GM12878 (cell line): ENCODE results near the gene IFNB1. TPM values are rescaled to one million over a fixed set of nuclear protein-coding genes. Genes with fewer than 3 reads are reported as not detected.

Experiments used
- BACH1 ChIP-seq: fragments of 450-650 bp; IDR thresholded peaks from 2 replicates; pipeline ENCODE4 v1.6.1; 2017; ENCODE audit warnings: mild to moderate bottlenecking, borderline replicate concordance
- BMI1 ChIP-seq: fragments of 450-650 bp; IDR thresholded peaks from 2 replicates; pipeline ENCODE4 v1.6.1; 2016; ENCODE audit warnings: mild to moderate bottlenecking, moderate library complexity, borderline replicate concordance
- CHD2 ChIP-seq: IDR thresholded peaks from 2 replicates; pipeline ENCODE4 v1.6.1; 2011; ENCODE audit warnings: low read depth, low read length, improper control_type of control experiment, borderline replicate concordance
- EGR1 ChIP-seq, 2 experiments: IDR thresholded peaks; 1 replicate in 1 of 2; 2 replicates in 1 of 2; pipeline ENCODE4 v1.6.1; 2011 to 2012; ENCODE audit warnings: low read depth in 2 of 2, low read length in 2 of 2, borderline replicate concordance in 1 of 2, mild to moderate bottlenecking in 1 of 2, moderate library complexity in 1 of 2
- EZH2 ChIP-seq: IDR thresholded peaks from 2 replicates; pipeline ENCODE4 v1.6.1; 2012; ENCODE audit warnings: low read depth, mild to moderate bottlenecking, control low read depth, inconsistent platforms, low read length, borderline replicate concordance; ENCODE audit not compliant: control insufficient read depth
- FOXK2 ChIP-seq: fragments of 450-650 bp; IDR thresholded peaks from 2 replicates; pipeline ENCODE4 v1.6.1; 2017; ENCODE audit warnings: mild to moderate bottlenecking, moderate library complexity
- JUND ChIP-seq: IDR thresholded peaks from 2 replicates; pipeline ENCODE4 v1.6.1; 2012; ENCODE audit warnings: low read depth, mild to moderate bottlenecking, low read length, improper control_type of control experiment, moderate library complexity
- MEF2A ChIP-seq: IDR thresholded peaks from 2 replicates; pipeline ENCODE4 v1.6.1; 2011; ENCODE audit warnings: low read depth, mild to moderate bottlenecking, low read length, moderate library complexity; ENCODE audit not compliant: insufficient read depth
- MEF2B ChIP-seq: fragments of 450-650 bp; IDR thresholded peaks from 2 replicates; pipeline ENCODE4 v1.6.1; 2018; ENCODE audit warnings: mild to moderate bottlenecking, moderate library complexity; ENCODE audit not compliant: partially characterized antibody, poor library complexity, severe bottlenecking
- MYC ChIP-seq: IDR thresholded peaks from 2 replicates; pipeline ENCODE4 v1.6.1; 2011; ENCODE audit warnings: mild to moderate bottlenecking, low read length, moderate library complexity, inconsistent platforms; ENCODE audit not compliant: insufficient read depth, insufficient replicate concordance, insufficient read length, severe bottlenecking
- NFYB ChIP-seq: IDR thresholded peaks from 2 replicates; pipeline ENCODE4 v1.6.1; 2011; ENCODE audit warnings: low read depth, mild to moderate bottlenecking, low read length, improper control_type of control experiment, moderate library complexity; ENCODE audit not compliant: insufficient read depth
- NR2F1 ChIP-seq: fragments of 450-650 bp; conservative IDR thresholded peaks from 2 replicates; pipeline ENCODE4 v1.6.1; 2017; ENCODE audit warnings: mild to moderate bottlenecking
- POLR2AphosphoS2 ChIP-seq: IDR thresholded peaks from 2 replicates; pipeline ENCODE4 v1.6.1; 2011; ENCODE audit warnings: low read depth, mild to moderate bottlenecking, low read length, improper control_type of control experiment, moderate library complexity
- POLR2AphosphoS5 ChIP-seq: IDR thresholded peaks from 2 replicates; pipeline ENCODE4 v1.6.1; 2011; ENCODE audit warnings: mild to moderate bottlenecking, low read length, inconsistent platforms
- RCOR1 ChIP-seq: conservative IDR thresholded peaks from 2 replicates; pipeline ENCODE4 v1.6.1; 2012; ENCODE audit warnings: low read depth, low read length, improper control_type of control experiment
- RELA ChIP-seq: fragments of 450-650 bp; IDR thresholded peaks from 2 replicates; pipeline ENCODE4 v1.8.0; 2014; ENCODE audit warnings: borderline replicate concordance; ENCODE audit not compliant: partially characterized antibody
- SIN3A ChIP-seq: IDR thresholded peaks from 2 replicates; pipeline ENCODE4 v1.6.1; 2012; ENCODE audit warnings: low read depth, low read length, improper control_type of control experiment
- TARDBP ChIP-seq: IDR thresholded peaks from 2 replicates; pipeline ENCODE4 v1.6.1; 2016; ENCODE audit warnings: borderline replicate concordance
- TBL1XR1 ChIP-seq: IDR thresholded peaks from 2 replicates; pipeline ENCODE4 v1.6.1; 2012; ENCODE audit warnings: low read depth, low read length, improper control_type of control experiment
- TCF3 ChIP-seq: IDR thresholded peaks from 2 replicates; pipeline ENCODE4 v1.6.1; 2012; ENCODE audit warnings: low read depth, mild to moderate bottlenecking, low read length, borderline replicate concordance; ENCODE audit not compliant: insufficient read depth
- YBX1 ChIP-seq: fragments of 450-650 bp; IDR thresholded peaks from 2 replicates; pipeline ENCODE4 v1.6.1; 2016; ENCODE audit warnings: antibody characterized with exemption
- YY1 ChIP-seq: IDR thresholded peaks from 2 replicates; pipeline ENCODE4 v1.6.1; 2011; ENCODE audit warnings: low read depth, mild to moderate bottlenecking, low read length
- ZNF384 ChIP-seq: IDR thresholded peaks from 2 replicates; pipeline ENCODE4 v1.6.1; 2012; ENCODE audit warnings: low read depth, mild to moderate bottlenecking, low read length, improper control_type of control experiment, borderline replicate concordance
- ZNF622 ChIP-seq: fragments of 450-650 bp; IDR thresholded peaks from 2 replicates; pipeline ENCODE4 v1.6.1; 2017; ENCODE audit warnings: mild to moderate bottlenecking, inconsistent platforms
- polyA plus RNA-seq, 11 experiments: library from polyadenylated mRNA; depleted of rRNA in 4 of 11; unstranded in 6 of 11; stranded (reverse) in 5 of 11; fragments of >200 nt; fragmentation: Nextera tagmentation in 4 of 11; fragmentation: Illumina TruSeq in 1 of 11; extraction: Ambion mirVana in 4 of 11; extraction: Trizol in 1 of 11; gene quantifications; 1 replicate in 1 of 11; 2 replicates in 10 of 11; pipeline versions ENCODE4 v1.2.1 to v1.2.3, GENCODE V29; 2011 to 2016; ENCODE audit warnings: inconsistent platforms in 2 of 11, missing spikeins in 2 of 11, low read depth in 1 of 11
- total RNA-seq, 4 experiments: library from RNA; depleted of rRNA in 3 of 4; stranded (reverse); fragments of >200 nt in 3 of 4; fragmentation: Illumina TruSeq in 1 of 4; extraction: Trizol in 1 of 4; gene quantifications; 2 replicates each; pipeline versions ENCODE4 v1.2.1 to v1.2.3, GENCODE V29; 2013 to 2021
- TF ChIP-seq, protein P1 (sequence below): fragments of 450-650 bp; IDR thresholded peaks from 2 replicates; pipeline ENCODE4 v1.6.1; 2018; ENCODE audit warnings: borderline replicate concordance, mild to moderate bottlenecking; ENCODE audit not compliant: partially characterized antibody
- TF ChIP-seq, protein P2 (sequence below): IDR thresholded peaks from 2 replicates; pipeline ENCODE4 v1.6.1; 2011; ENCODE audit warnings: mild to moderate bottlenecking, low read depth, low read length, moderate library complexity; ENCODE audit not compliant: insufficient replicate concordance
- TF ChIP-seq, protein P3 (sequence below): IDR thresholded peaks from 2 replicates; pipeline ENCODE4 v1.6.1; 2012; ENCODE audit warnings: low read depth, low read length, improper control_type of control experiment

IFNB1 gene
- total and polyA plus RNA-seq, 10 of the 15 experiments (the other 5 are each of a cell fraction or from before 2014, with no cell fraction given): 0.18 TPM; not detected in 9

DNA sequence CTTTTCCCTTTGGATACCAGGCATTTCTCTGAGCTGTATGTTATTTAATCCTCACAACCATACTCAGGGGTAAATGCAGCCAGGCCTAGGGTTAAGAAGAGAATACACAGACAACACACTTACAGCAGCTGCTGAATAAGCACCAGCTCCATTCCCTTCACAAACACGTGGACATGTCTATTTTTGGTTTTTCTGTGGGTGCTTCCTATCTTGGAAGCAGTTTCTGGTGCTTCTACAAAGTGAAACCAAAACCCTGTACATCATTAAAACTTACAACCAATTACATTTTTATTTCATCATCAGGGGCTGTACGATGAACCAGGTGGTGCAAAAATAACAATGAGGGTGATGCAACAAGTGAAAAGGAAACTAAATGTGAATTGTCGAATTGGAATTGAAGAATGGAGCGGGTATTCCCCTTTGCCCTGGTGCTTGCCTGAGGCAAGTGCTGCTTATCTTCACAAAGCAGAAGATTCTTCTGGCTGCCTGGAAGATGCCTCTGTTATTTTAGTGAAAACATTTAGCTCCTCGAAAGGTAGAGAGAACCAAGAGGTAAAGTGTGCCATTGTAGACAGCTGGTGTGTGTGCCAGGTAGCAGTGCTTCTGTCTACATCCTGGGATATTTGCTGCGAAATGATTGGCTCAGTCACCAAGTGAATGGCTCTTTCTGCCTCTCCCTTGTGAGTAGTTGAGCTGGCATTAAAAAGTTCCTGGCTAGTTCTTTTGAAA lies 18.6 kb upstream of the IFNB1 start (continued):
- TF ChIP-seq, protein P1, sequence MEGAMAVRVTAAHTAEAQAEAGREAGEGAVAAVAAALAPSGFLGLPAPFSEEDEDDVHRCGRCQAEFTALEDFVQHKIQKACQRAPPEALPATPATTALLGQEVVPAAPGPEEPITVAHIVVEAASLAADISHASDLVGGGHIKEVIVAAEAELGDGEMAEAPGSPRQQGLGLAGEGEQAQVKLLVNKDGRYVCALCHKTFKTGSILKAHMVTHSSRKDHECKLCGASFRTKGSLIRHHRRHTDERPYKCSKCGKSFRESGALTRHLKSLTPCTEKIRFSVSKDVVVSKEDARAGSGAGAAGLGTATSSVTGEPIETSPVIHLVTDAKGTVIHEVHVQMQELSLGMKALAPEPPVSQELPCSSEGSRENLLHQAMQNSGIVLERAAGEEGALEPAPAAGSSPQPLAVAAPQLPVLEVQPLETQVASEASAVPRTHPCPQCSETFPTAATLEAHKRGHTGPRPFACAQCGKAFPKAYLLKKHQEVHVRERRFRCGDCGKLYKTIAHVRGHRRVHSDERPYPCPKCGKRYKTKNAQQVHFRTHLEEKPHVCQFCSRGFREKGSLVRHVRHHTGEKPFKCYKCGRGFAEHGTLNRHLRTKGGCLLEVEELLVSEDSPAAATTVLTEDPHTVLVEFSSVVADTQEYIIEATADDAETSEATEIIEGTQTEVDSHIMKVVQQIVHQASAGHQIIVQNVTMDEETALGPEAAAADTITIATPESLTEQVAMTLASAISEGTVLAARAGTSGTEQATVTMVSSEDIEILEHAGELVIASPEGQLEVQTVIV: no peak
- TF ChIP-seq CHD2: no peak
- TF ChIP-seq, protein P2, sequence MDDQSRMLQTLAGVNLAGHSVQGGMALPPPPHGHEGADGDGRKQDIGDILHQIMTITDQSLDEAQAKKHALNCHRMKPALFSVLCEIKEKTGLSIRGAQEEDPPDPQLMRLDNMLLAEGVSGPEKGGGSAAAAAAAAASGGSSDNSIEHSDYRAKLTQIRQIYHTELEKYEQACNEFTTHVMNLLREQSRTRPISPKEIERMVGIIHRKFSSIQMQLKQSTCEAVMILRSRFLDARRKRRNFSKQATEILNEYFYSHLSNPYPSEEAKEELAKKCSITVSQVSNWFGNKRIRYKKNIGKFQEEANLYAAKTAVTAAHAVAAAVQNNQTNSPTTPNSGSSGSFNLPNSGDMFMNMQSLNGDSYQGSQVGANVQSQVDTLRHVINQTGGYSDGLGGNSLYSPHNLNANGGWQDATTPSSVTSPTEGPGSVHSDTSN: no peak
- no peak for TF ChIP-seq MYC
- no peak for TF ChIP-seq POLR2AphosphoS5
- no peak for TF ChIP-seq SIN3A
- TF ChIP-seq JUND: peak; percentile 38; the same call in 1 of the 2 replicates
- no peak for TF ChIP-seq TCF3
- peak; percentile 69; the same call in 1 of the 2 replicates for TF ChIP-seq MEF2A
- no peak for TF ChIP-seq YY1
- TF ChIP-seq, protein P3, sequence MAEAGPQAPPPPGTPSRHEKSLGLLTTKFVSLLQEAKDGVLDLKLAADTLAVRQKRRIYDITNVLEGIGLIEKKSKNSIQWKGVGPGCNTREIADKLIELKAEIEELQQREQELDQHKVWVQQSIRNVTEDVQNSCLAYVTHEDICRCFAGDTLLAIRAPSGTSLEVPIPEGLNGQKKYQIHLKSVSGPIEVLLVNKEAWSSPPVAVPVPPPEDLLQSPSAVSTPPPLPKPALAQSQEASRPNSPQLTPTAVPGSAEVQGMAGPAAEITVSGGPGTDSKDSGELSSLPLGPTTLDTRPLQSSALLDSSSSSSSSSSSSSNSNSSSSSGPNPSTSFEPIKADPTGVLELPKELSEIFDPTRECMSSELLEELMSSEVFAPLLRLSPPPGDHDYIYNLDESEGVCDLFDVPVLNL: no peak
- TF ChIP-seq BMI1: no peak
- TF ChIP-seq FOXK2: no peak
- no peak for TF ChIP-seq POLR2AphosphoS2
- no peak for TF ChIP-seq TBL1XR1
- TF ChIP-seq TARDBP: no peak
- no peak for TF ChIP-seq ZNF384
- TF ChIP-seq YBX1: no peak
- TF ChIP-seq MEF2B: peak; percentile 55
- TF ChIP-seq EZH2: no peak
- no peak for TF ChIP-seq BACH1
- 0 out of 2 replicates have a peak, but pooled peaks have one; percentile 1 for TF ChIP-seq NFYB
- TF ChIP-seq RELA: no peak
- TF ChIP-seq RCOR1: no peak
- TF ChIP-seq ZNF622: no peak
- no peak for TF ChIP-seq EGR1 (IDR thresholded peaks at IDR 0.05; ENCODE audit: borderline replicate concordance in 1 of 2, low read depth in 2 of 2, low read length in 2 of 2)
- no peak for TF ChIP-seq NR2F1
